SW480 (cell line): ENCODE data around the gene NSMF.

Experiments used
- DNase-seq: peaks from one replicate; pipeline ENCODE4 v3.0.0-alpha.2; 2016; ENCODE audit warnings: low spot score

The NSMF gene

DNA sequence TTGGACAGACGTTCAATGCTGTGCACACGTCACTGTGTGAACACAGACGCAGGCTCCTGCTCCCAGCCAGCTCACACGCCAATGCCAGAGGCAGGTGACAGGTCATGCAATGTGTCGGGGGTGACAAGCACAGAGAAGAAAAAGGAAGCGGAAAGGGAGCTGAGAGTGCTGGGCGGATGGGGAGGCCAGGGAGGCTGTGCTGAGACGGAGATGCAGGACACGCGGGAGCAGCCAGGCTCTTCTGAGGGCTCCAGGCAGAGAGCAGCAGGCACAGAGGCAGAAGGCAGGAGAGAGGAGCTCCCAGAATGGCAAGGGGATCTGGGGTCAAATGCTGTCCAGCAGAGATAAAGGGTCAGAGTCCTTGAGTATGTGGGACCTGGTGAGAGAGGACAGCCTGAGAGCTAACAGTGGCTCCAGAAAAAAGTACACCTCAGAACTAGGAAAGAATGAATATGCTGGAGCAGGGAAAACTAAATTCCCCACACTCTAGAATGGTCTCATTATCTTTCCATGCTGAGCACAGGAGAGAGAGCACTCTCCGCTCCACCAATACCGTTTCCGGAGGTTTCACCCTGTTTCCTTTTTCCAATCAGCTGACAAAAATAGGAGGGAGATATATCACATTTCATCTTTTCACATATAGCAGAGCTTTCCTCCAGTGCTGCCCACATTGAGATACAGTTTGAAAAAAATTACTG, 32.8 kb upstream of the NSMF start:
- DNase-seq, result no peak

DNA sequence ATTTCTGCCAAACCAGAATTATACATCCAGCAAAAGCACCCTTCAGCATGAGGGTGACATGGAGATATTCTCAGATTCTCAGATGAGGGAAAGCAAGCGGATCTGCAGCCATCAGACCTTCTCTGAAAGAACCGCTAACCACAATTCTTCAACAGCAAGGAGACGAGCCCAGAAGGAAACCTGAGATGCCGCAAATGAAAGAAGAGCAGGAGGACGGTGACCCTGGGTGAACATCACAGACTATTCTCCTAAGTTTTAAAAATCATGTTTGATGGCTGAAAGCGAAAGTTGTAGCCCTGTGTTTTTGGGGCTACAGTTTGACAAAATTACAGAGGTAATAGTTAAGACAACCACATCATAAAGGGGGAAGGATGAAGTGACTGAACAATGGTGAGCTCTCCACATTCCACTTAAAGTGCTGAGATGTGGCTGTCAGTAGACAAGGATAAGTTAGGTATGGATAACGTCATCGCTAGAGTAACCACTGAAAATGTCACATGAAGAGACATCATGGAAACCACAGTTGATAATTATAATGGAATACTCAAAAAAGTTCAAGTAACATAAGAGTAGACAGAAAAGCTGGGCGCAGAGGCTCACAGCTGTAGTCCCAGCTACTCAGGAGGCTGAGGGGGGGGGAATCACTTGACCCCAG, 31.5 kb upstream of the NSMF start:
- no peak for DNase-seq

DNA sequence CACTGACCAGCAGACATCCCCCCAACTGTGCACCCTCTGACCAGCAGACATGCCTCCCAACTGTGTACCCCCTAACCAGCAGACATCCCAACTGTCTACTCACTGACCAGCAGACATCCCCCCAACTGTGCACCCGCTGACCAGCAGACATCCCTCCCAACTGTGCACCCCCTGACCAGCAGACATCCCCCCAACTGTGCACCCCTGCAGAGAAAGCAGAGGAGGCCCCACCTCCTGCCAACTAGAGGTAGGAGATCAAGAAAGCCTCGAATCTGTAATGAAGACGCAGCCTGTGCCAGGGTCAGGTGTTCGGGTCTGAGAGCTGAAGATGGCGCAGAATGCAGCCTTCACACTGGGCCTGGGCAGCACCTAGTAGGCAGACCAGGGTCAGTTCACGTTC, 29.8 kb upstream of the NSMF start:
- no peak for DNase-seq

DNA sequence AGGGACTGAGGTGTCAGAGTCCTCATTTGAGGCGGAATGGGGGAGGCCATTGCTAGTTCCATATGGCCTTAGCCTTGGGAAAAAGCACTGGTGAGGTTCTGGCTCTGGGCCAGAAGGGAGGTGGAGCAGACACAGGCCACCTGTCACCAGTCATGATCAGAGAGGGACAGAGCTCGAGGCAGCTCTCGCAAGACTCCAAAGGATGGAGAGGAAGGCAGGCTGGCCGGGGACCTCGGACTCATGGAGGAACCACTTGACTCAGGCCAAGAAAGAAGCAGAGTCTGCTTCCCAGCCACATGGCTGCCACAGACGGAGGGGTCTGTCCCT, 29.2 kb upstream of the NSMF start:
- no peak for DNase-seq

DNA sequence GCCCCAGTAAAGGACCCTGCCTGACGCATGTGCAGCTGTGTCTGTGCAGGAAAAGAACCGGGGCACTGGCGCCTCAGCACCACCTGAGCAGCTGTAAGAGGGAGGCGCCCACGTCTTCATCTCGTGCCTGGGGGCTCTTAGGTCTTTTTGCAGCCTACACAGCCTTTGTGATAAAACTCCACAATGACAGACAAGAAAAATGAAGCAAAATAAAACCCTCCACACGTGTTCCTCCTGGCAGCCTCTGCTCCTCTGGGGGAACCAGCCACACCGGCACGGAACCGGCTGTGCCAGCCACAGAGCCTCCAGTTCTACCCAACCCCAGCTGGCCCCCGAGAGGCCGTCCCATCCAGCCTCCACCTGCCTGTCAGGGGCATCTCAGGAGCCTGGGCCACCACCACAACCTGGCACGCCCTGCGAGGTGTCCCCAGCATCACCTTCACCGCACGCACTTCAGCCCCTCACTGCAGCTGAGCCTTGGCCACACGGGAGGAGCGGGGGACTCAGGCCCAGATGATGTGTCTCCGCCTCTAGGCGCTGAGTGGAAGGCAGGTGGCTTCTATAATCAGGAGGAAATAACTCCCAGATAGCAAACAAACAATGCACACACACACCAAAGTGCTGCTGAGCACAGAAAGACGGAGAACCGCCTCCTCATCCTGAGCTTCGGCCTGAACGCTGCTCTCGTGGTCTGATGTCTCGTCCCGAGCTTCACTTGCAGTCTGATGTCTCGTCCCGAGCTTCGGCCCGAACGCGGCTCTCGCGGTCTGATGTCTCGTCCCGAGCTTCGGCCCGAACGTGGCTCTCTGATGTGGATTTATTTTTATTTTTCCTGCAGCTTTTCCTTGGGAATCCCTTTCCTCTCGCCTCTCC, 28.6 kb upstream of the NSMF start:
- DNase-seq, result no peak

DNA sequence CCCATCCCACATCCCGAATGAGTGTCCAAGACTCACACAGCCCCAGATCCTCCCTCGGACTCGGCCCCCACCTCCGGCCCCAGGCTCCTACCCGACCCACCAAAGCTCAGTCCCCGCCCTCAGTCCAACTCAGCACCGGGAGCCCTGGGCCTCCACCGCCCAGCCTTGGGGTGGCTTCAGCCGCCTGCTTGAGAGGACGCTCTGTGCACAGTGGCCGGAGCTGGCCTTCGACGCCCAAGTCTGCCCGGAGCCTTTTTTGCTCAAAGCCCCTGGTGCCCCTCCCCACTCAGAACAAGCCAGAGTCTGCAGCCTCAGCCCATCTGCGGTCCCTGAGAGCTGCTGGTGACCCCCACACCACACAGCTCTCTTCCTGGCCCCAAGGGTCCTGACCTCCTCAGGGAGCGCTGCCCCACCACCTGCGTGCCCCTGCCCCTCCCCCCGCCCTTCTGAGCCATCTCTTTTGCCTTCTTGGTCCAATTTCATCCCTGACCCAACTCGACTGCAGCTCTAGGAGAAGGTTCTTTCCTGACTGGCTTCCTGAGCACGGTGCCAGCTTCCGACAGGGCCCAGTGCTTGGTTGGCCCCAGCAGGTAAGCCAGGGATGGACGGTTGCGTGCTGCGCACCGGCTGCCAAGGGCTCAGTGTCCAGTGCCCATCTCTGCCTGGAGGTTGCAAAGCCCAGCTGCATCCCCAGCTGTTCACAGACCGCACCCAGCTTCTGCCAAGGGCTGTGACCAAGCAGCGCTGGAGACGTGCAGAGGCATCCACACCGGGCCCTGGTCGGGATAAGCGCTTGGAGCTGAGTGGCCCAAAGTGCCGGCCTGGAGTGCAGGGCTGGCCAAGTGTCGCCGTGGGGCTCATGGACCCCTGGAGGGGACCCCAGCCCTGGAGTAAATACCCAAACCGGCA, 27.7 kb upstream of the NSMF start:
- DNase-seq, result no peak

DNA sequence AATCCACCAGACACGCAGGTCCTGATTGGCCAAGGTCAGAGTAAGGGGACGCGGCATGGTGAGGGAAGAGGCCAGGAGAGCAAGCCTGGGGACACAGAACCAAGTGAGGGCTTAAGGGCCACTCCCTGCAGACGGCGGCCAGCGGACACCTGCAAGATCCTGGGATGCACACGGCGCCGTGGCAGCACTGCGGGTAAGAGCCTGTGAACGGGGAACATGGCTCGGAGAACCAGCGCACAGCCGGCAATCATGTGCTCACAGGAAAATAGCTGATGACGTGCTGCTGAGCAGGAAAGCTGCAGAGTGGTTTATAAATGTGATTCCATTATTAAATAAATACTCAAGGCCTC, 27.0 kb upstream of the NSMF start:
- DNase-seq, result no peak

DNA sequence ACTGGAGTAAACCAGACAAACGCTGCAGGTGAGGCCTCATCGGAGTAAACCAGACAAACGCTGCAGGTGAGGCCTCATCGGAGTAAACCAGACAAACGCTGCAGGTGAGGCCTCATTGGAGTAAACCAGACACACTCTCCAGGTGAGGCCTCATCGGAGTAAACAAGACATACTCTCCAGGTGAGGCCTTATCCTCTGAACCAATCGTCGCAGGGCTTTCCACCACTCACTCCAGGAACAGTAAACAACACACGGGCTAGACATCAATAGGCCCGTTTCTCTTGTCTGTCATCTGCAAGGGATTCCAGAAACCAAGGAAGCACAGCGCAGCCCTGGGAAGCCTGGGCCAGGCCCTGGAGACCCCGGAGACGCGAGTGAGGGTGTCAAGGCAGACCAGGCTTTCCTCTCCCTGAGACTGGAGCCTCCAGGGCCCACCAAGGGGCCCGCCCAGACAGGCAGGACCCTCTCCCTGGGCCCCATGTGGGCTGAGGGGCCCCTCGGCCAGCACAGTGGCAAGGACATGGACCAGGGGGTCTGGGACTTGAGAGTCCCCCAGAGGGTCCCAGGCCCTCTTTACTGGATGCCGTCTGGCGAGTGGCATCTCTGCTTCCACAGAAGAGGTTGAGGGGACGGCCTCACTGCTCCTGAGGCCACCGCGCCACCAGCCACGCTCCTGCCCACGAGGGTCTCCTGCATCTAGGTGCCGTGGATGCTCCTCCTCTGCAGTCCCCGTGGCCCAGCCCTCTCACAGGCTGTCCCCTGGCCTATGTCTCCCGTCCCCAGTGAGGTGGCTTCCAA, 26.4 kb upstream of the NSMF start:
- no peak for DNase-seq

DNA sequence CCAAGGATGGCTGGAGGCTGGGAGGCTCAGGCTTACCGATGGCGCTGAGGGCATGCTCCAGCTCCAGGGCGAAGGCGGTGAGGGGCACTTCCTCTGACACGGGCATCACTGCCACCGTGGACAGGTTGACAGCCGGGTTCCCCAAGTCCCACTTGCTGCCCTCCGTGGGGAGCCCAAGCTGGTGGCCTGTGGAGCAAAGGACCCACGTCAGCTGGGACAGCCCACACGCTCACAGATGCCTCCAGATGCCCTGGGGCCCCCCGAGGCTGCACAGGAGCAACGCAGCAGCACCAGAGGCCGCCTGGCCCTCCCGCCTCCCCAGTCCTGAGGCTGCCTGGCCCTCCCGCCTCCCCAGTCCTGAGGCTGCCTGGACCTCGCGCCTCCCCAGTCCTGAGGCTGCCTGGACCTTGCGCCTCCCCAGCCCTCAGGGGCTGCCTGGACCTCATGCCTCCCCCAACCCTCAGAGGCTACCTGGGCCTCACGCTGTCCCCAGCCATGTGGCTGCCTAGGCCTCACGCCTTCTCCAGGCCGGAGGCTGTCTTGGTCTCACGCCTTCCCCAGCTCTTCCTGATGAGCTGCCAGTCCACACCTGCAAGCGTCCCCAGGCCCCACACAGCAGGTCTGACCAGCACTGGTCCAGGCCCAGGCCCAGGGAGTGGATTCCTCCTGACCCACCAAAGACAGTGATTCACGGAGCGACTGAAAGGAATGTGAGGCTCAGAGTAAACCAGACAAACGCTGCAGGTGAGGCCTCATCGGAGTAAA, 25.6 kb upstream of the NSMF start:
- DNase-seq, result no peak

DNA sequence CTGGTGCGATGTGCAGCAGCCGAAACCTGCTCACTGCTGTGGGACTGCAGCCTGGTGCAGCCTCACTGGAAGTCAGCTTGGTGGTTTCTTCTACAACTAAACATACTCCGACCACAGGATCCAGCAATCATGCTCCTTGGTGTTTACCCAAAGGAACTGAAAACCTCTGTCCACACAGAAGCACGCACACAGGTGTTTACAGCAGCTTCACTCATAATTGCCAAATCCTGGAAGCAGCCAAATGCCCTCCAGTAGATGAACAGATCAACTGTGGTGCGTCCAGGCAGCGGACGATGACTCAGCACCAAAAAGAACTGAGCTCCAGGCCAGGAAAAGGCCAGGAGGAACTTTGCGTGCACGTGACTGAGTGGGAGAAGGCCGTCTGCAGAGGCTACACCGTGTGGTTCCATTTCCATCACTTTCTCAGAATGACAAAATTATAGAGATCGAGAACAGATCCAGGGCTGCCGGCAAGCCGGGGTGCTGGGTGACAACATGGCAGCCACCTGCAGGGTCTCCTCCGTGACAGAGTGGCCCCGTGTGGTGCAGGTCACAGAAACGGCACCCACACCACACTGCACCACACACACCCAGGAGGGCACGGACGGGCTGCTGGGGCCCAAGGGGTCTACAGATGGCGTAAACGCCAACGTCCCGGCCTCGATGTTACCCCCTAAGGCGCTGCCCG, 23.1 kb upstream of the NSMF start:
- DNase-seq, result peak; percentile 62

DNA sequence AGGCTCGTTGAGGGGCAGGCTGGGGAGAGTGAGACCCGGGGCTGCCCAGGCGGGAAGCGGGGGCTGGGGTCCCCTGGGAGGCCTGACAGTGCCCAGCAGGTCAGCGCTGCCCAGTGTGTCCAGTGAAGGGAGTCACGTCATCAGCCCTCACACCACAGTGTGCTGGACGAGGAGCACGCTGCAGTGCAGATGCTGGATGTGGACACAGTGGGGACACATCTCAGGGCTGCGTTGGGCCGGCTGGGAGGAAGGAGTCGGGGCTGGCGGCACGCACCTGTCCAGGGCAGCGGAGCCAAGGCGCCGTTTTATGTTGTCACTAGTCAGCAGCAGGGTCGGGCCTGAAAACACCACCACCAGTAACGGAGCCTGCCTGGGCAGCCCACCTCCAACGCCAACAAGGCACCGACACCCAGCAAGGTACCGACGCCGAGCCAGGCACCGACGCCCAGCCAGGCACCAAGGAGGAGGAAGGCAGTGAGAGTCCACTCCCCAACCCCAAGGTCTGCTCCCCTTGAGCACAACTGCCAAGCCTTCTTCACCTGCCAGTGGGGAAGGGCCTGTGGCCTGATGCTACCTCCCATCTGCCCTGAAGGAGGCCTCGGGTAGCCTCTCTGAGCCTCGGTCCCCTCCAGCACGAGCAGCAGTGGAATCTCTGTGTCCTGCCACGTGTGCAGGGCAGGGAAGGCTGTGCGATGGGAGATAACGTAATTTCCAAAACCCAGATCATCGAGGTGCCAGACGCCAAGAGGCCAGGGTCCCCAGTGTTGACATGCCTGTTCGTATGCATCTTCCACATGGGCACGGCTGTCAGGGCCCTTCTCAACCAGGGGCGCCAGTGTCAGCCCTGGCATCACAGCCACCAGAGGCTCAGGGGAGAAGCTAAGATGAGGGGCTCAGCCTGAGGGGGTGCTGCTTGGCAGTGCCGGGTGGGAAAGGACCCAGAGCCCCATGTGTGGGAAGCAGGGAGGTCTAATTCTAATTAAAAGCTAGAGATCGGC, 21.9 kb upstream of the NSMF start:
- no peak for DNase-seq

DNA sequence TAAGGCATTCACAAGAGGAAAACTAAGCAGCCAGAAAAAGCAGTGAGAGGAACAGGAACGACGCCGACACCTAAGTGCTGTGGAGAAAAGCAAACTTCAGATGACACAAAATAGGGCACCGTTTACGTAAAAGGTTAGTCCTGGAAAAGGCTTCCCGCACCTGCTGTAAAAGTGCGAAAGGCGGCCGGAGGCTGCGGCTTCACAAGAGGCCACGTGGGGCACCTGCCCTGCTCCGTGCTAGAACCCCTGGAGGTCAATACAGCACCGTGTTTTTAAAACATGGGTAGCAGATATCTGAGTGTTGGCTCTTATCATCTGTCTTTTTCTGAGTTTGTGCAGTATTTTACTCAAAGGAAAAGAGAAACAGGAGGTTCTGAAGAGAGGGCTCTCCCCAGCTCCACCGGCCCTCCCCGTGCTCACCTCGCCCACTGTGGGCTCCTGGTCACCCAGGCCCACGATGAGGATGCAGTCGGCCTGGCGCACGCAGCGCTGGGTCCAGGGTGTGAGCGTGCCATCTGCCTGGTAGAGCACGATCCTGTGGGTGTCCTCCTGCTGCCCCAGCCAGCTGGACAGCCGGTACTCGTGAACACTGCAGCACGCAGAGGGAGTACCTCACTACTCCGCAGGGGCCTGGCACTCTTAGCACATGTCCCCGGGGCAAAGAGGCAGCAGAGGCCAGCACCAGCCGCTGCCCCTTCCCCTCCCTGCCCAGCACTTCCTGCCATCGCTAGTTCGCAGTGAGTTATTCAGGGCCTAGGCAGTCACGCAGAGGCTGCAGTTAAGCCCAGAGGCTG, 21.0 kb upstream of the NSMF start:
- no peak for DNase-seq

DNA sequence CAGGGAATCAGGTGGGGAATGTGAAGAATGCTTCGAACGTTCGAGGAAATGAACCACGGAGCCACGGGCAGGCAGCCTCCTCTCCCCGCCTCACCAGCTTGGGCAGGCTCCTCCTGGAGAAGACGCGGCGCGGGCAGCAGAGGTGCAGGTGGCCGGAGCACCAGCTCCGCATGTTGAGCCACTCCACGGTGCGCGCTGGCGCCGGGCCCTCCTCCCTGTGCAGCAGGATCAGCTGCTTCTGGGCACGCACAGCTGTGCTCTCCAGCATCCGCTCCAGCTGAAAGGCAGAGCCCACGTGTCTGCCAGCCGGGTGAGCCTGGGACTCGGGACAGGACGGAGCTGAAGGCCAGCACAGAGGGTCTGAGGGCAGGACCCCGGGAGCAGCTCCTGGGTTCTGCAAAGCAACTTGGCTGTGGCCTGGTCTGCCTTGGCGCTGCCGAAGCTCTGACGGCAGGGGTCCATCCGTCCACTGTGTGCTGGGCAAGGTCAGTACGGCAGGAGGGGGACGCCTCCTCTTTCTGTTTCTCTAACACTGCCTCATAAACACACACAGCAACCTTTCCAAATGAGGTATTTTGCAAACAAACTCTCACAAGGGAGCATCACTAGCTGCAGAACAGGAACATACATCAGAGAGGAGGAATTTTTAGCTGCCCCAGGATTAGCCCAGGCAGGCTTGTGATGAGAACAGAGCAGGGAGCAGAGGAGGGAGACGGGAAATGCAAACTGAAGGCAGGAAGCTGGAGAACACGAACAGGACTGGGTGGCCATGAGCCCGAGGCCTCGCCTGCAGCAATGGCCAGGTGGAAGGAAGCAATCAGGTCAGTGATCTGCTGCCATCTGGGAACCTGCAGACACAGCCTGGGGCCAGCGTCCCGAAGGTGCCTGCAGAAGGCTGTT, 20.1 kb upstream of the NSMF start:
- DNase-seq, result no peak

DNA sequence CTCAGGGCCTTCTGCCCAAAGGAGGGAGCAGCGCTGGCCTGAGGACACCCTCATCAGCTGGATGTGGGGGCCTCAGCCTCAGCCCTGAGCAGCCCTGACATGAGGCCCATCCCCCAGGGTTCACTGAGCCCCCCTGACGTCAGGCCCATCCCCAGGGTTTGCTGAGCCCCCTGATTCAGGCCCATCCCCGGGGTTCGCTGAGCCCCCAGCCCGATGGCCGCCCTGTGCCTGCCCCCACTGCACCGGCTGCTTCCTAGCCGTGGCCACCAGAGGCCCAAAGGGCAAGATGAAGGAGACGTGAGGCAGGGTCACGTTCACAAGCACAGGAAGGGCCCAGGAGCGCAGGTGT, 19.5 kb upstream of the NSMF start:
- no peak for DNase-seq

DNA sequence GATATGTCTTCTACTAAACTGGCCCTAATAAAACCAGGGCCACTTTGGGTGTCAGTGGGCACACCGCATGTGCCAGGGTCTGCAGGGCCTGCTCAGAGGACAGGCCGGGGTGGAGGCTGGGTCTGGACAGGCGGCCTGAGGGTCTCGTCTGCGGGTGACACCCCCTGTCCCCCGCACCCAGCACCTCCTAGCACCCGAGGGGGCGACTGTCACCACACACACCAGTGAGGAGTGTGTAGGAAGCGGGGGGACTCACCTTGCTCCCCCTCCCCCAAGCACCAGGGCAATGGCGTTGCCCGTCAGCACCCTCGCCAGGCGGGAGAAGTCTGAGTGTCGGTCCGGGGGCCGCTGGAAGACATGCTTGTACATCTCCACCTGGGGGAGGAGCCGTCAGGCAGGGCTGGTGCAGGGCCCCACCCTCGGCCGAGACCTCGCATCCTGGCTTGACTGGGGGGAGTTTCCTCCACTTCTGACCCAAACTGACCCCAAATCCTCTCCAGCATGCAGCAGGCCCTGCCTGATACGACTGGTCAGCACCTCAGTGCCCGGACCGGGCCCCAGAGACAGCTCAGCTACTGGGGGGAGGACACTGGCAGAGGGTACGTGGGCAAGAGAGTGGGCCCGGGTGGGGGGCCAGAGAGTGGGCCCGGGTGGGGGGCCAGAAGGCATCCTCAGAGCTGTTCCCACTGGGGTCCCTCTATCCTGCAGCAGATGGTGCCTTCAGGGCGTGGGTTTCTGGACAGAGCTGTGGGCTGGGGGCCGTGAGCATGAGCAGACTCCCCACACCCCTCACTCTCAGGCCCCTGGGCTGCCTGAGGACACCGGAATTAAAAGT, 18.9 kb upstream of the NSMF start:
- DNase-seq, result no peak

DNA sequence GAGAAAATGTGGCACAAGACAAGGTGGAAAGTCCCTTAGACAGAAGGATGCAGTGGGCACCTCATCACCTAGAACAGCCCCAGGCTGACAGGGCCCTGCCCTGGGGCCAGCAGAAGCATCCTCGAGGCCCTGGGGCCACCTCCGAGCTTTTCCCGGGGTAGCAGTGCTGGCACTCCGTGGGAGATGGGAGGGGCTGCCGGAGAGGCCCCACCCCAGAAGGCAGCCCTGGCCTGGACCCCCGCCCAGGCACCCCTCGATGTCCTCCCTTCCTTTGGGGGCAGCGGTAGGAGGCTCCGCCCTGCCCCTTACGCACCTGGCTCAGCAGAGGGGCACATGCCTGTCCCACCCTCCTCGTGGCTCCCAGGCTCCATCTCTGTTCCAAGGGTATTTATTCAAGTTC, 17.7 kb upstream of the NSMF start:
- no peak for DNase-seq
